Measurements from ENCODE around the gene PMM2. TPM values are rescaled to one million over a fixed set of nuclear protein-coding genes. Genes with fewer than 3 reads are reported as not detected.
"Not testable (repeated sequence)": the region's sequence is repeated elsewhere in the genome, so short reads cannot be mapped to it uniquely, and the experiment has no call there.

PMM2 gene
- 43.1 and 43.5 TPM in 2 replicates for total RNA-seq (2012; rRNA removed)

GRCh38 chr16:8797364-8798173 lies at the start of gene PMM2, which contains the start of gene TMEM186:
TSS of gene PMM2 (plus strand) at chr16:8797839. CDS start at chr16:8797883, 44 bp downstream.
TSS of gene TMEM186 (minus strand) at chr16:8797639. CDS start at chr16:8797614, 25 bp downstream.
- H3K4me1 ChIP-seq (ENCODE audit: control insufficient read depth, insufficient read depth, low read length), result peaks cover 28% of the 10 kb centered on the region
- peaks cover 14% of the 10 kb centered on the region for H3K36me3 ChIP-seq (ENCODE audit: insufficient read depth, low read length)
- no peaks in the 10 kb centered on the region for H3K9me3 ChIP-seq (replicated peaks; ENCODE audit: low read length)
- peak within 1 kb of the TSS; percentile 85 for H3K4me3 ChIP-seq (ENCODE audit: low read length)
- no peaks in the 10 kb centered on the region for H3K27me3 ChIP-seq (ENCODE audit: control insufficient read depth, insufficient read depth, low read length)
- peak within 1 kb of the TSS; percentile 93 for H3K4me2 ChIP-seq (ENCODE audit: low read length)
- H3K9ac ChIP-seq (ENCODE audit: low read depth, low read length), result peak within 1 kb of the TSS; percentile 96

DNA sequence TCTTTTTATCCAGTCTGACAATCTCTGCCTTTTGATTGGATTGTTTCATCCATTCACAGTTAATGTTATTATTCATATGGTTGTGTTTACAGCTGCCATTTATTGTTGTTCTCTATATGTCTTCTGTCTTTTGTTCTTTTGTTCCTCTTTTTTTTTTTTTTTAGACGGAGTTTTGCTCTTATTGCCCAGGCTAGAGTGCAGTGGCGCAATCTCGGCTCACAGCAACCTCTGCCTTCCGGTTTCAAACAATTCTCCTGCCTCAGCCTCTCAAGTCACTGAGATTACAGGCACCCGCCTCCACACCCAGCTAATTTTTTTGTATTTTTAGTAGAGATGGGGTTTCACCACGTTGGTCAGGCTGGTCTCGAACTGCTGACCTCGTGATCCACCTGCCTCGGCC lies 48.7 kb upstream of the PMM2 start:
- not testable (repeated sequence) for H3K9me3 ChIP-seq (replicated peaks; ENCODE audit: low read length); H3K9ac ChIP-seq (ENCODE audit: low read depth, low read length); H3K27me3 ChIP-seq (ENCODE audit: control insufficient read depth, insufficient read depth, low read length); H3K36me3 ChIP-seq (ENCODE audit: insufficient read depth, low read length); H3K4me2 ChIP-seq (ENCODE audit: low read length); H3K4me3 ChIP-seq (ENCODE audit: low read length); H3K4me1 ChIP-seq (ENCODE audit: control insufficient read depth, insufficient read depth, low read length)

GRCh38 chr16:8751481-8752311 lies 45.9 kb upstream of the PMM2 start:
- Histone ChIP-seq H3K4me3 (ENCODE audit: low read length) (no peak overlapping the region), H3K4me2 (ENCODE audit: low read length) (no peak overlapping the region), H3K27me3 (ENCODE audit: control insufficient read depth, insufficient read depth, low read length) (no peaks in the 10 kb centered on the region), H3K4me1 (ENCODE audit: control insufficient read depth, insufficient read depth, low read length) (peaks cover 8% of the 10 kb centered on the region), H3K36me3 (ENCODE audit: insufficient read depth, low read length) (no peaks in the 10 kb centered on the region), H3K9ac (ENCODE audit: low read depth, low read length) (no peak overlapping the region), H3K9me3 (replicated peaks; ENCODE audit: low read length) (no peaks in the 10 kb centered on the region)

- no peak overlapping the region for H3K4me2 ChIP-seq (ENCODE audit: low read length)
- no peak overlapping the region for H3K4me3 ChIP-seq (ENCODE audit: low read length)
- no peaks in the 10 kb centered on the region for H3K9me3 ChIP-seq (replicated peaks; ENCODE audit: low read length)
- H3K9ac ChIP-seq (ENCODE audit: low read depth, low read length), result no peak overlapping the region
- no peaks in the 10 kb centered on the region for H3K27me3 ChIP-seq (ENCODE audit: control insufficient read depth, insufficient read depth, low read length)
- H3K4me1 ChIP-seq (ENCODE audit: control insufficient read depth, insufficient read depth, low read length), result peaks cover 8% of the 10 kb centered on the region
- H3K36me3 ChIP-seq (ENCODE audit: insufficient read depth, low read length), result no peaks in the 10 kb centered on the region
Measured at GRCh38 chr16:8752706-8753105, 44.9 kb upstream of the PMM2 start.

DNA sequence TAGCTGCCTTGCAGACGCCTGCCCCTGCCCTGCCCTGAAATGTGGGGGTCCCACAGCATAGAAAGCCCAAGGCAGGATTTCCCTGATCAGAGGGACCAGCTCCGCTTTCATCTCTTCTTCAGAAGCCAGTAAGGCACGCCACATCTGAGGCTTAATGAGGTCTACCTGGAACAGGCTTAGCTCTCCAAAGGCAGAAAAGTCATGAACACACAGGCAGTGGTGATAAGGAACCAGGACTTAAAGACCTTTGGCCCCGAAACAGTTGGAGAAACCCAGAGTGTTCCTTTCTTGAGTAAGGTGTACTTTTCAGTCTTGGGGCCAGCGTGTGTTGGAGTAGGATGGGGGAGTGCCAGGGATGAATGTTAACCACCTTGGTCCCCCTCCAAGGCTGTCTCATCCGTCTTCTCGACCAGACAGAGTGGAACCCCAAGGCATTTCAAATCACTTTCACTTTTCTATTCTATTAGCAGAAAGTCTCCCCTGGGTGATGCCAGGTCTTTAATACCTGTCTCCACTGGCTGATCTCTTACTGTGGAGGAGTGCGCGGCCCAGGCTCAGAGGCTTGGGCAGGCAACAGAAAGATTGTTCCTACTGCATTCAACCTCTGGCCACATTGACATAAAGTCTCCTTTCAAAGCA lies 44.1 kb upstream of the PMM2 start:
- no peaks in the 10 kb centered on the region for H3K27me3 ChIP-seq (ENCODE audit: control insufficient read depth, insufficient read depth, low read length)
- H3K4me3 ChIP-seq (ENCODE audit: low read length), result no peak overlapping the region
- H3K36me3 ChIP-seq (ENCODE audit: insufficient read depth, low read length), result no peaks in the 10 kb centered on the region
- H3K4me1 ChIP-seq (ENCODE audit: control insufficient read depth, insufficient read depth, low read length), result peaks cover 8% of the 10 kb centered on the region
- no peak overlapping the region for H3K4me2 ChIP-seq (ENCODE audit: low read length)
- H3K9ac ChIP-seq (ENCODE audit: low read depth, low read length), result no peak overlapping the region
- no peaks in the 10 kb centered on the region for H3K9me3 ChIP-seq (replicated peaks; ENCODE audit: low read length)

- Histone ChIP-seq H3K27me3 (ENCODE audit: control insufficient read depth, insufficient read depth, low read length) (no peaks in the 10 kb centered on the region), H3K9ac (ENCODE audit: low read depth, low read length) (no peak overlapping the region), H3K36me3 (ENCODE audit: insufficient read depth, low read length) (no peaks in the 10 kb centered on the region), H3K4me3 (ENCODE audit: low read length) (no peak overlapping the region), H3K9me3 (replicated peaks; ENCODE audit: low read length) (no peaks in the 10 kb centered on the region), H3K4me2 (ENCODE audit: low read length) (no peak overlapping the region), H3K4me1 (ENCODE audit: control insufficient read depth, insufficient read depth, low read length) (peaks cover 7% of the 10 kb centered on the region)
Measured at GRCh38 chr16:8756755-8757154, 40.9 kb upstream of the PMM2 start.

DNA sequence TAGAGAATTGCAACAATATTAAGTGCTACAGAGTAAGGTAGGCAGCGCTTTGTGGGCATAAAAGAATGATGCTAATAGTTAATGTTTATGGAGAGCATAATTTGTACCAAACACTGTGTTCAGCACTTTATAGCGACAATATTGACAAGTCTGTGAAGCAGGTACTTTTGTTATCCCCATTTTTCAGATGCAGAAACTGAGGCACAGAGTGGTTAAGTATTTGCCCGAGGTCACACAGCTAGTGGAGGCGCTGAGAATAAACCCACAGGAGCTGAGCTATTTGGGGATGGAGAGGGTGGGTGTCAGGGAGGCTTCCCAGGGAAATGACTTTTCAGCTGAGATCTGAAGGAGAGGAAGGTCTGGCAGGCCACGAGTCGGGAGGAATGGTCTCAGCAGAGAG lies 39.6 kb upstream of the PMM2 start:
- no peaks in the 10 kb centered on the region for H3K4me1 ChIP-seq (ENCODE audit: control insufficient read depth, insufficient read depth, low read length)
- no peak overlapping the region for H3K4me3 ChIP-seq (ENCODE audit: low read length)
- no peak overlapping the region for H3K4me2 ChIP-seq (ENCODE audit: low read length)
- H3K9me3 ChIP-seq (replicated peaks; ENCODE audit: low read length), result no peaks in the 10 kb centered on the region
- no peaks in the 10 kb centered on the region for H3K27me3 ChIP-seq (ENCODE audit: control insufficient read depth, insufficient read depth, low read length)
- H3K36me3 ChIP-seq (ENCODE audit: insufficient read depth, low read length), result no peaks in the 10 kb centered on the region
- H3K9ac ChIP-seq (ENCODE audit: low read depth, low read length), result no peak overlapping the region

DNA sequence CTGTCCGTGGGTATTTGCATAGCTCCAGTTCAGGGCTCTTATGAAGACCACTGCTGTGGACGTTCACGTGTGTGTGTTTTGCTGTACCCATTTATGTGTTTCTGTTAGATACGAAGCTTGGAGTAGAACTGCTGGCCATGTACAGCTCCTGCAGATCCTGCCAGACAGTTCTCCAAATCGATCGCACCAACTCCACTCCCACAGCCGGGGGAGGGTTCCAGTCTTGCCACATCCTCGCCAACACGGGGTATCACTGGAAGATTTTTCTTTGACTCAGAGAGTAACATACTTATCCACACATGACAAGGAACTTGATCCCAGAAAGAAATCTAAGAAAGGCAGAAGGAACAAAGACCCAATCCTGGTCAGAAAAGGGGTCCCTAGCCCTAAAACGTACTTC lies 37.6 kb upstream of the PMM2 start:
- no peaks in the 10 kb centered on the region for H3K27me3 ChIP-seq (ENCODE audit: control insufficient read depth, insufficient read depth, low read length)
- H3K9me3 ChIP-seq (replicated peaks; ENCODE audit: low read length), result no peaks in the 10 kb centered on the region
- no peaks in the 10 kb centered on the region for H3K36me3 ChIP-seq (ENCODE audit: insufficient read depth, low read length)
- H3K4me1 ChIP-seq (ENCODE audit: control insufficient read depth, insufficient read depth, low read length), result no peaks in the 10 kb centered on the region
- H3K9ac ChIP-seq (ENCODE audit: low read depth, low read length), result no peak overlapping the region
- H3K4me3 ChIP-seq (ENCODE audit: low read length), result no peak overlapping the region
- H3K4me2 ChIP-seq (ENCODE audit: low read length), result no peak overlapping the region

- H3K4me2 ChIP-seq (ENCODE audit: low read length), result no peak overlapping the region
- H3K27me3 ChIP-seq (ENCODE audit: control insufficient read depth, insufficient read depth, low read length), result no peaks in the 10 kb centered on the region
- no peaks in the 10 kb centered on the region for H3K36me3 ChIP-seq (ENCODE audit: insufficient read depth, low read length)
Measured at GRCh38 chr16:8761078-8761477, 36.6 kb upstream of the PMM2 start.

GRCh38 chr16:8762254-8762653 lies 35.4 kb upstream of the PMM2 start:
- Histone ChIP-seq H3K4me3 (ENCODE audit: low read length) (no peak overlapping the region), H3K27me3 (ENCODE audit: control insufficient read depth, insufficient read depth, low read length) (no peaks in the 10 kb centered on the region), H3K4me1 (ENCODE audit: control insufficient read depth, insufficient read depth, low read length) (no peaks in the 10 kb centered on the region), H3K9ac (ENCODE audit: low read depth, low read length) (no peak overlapping the region), H3K9me3 (replicated peaks; ENCODE audit: low read length) (no peaks in the 10 kb centered on the region), H3K4me2 (ENCODE audit: low read length) (no peak overlapping the region), H3K36me3 (ENCODE audit: insufficient read depth, low read length) (no peaks in the 10 kb centered on the region)

More at GRCh38 chr16:8761078-8761477, 36.6 kb upstream of the PMM2 start:
- Histone ChIP-seq H3K9me3 (replicated peaks; ENCODE audit: low read length) (no peaks in the 10 kb centered on the region), H3K4me3 (ENCODE audit: low read length) (no peak overlapping the region), H3K4me1 (ENCODE audit: control insufficient read depth, insufficient read depth, low read length) (no peaks in the 10 kb centered on the region), H3K9ac (ENCODE audit: low read depth, low read length) (no peak overlapping the region)

DNA sequence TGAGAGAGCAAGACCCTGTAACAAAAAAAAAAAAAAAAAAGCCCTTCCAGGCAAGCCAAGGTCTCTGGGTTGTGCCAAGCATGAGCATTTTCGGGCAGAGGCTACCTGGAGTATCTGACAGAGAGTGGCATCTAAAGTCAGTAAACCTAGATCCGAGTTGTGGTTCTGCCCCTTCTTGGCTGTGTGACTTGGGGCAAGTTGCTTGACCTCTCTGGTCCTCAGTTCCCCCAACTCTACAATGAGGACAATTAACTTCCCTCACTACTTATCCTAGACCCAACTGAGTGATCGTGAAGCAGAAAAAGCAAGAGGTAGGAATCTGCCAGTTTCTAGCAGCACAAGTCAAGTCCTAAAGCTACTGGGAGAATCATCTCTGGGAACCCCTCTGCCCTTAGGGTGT lies 34.6 kb upstream of the PMM2 start:
- no peak overlapping the region for H3K4me3 ChIP-seq (ENCODE audit: low read length)
- no peaks in the 10 kb centered on the region for H3K36me3 ChIP-seq (ENCODE audit: insufficient read depth, low read length)
- no peaks in the 10 kb centered on the region for H3K9me3 ChIP-seq (replicated peaks; ENCODE audit: low read length)
- no peak overlapping the region for H3K4me2 ChIP-seq (ENCODE audit: low read length)
- no peaks in the 10 kb centered on the region for H3K27me3 ChIP-seq (ENCODE audit: control insufficient read depth, insufficient read depth, low read length)
- no peaks in the 10 kb centered on the region for H3K4me1 ChIP-seq (ENCODE audit: control insufficient read depth, insufficient read depth, low read length)
- H3K9ac ChIP-seq (ENCODE audit: low read depth, low read length), result no peak overlapping the region
